ENCODE measurements around the gene MT1H.
"Not testable (repeated sequence)": the region's sequence is repeated elsewhere in the genome, so short reads cannot be mapped to it uniquely, and the experiment has no call there.

The MT1H gene

GRCh38 chr16:56669005-56669839 is at the start of gene MT1H:
TSS of gene MT1H (plus strand) at chr16:56669814. CDS start at chr16:56669885, 71 bp downstream.
- DNase-seq (ENCODE audit: low spot score): no peak

DNA sequence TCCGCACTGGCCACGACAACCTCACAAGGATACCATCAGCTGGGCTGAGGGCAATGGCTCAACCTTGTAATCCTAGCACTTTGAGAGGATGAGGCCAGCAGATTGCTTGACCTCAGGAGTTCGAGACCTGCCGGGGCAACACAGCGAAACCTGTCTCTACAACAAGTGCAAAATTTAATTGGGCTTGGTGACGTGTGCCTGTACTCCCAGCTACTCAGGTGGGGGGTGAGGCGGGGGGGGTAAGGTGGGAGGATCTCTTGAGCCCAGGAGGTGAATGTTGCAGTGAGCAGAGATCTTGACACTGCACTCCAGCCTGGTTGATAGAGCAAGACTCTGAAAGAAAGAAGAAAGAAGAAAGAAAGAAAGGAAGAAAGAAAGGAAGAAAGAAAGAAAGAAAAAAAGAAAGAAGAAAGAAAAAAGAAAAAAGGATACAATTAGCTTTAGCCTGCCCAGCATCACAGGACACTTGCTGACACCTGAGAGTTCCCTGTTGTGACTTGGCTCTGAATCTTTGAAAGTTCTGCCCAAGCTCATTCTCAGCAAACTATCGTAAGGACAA is 49.2 kb upstream of the MT1H start:
- DNase-seq (ENCODE audit: low spot score): no peak

DNA sequence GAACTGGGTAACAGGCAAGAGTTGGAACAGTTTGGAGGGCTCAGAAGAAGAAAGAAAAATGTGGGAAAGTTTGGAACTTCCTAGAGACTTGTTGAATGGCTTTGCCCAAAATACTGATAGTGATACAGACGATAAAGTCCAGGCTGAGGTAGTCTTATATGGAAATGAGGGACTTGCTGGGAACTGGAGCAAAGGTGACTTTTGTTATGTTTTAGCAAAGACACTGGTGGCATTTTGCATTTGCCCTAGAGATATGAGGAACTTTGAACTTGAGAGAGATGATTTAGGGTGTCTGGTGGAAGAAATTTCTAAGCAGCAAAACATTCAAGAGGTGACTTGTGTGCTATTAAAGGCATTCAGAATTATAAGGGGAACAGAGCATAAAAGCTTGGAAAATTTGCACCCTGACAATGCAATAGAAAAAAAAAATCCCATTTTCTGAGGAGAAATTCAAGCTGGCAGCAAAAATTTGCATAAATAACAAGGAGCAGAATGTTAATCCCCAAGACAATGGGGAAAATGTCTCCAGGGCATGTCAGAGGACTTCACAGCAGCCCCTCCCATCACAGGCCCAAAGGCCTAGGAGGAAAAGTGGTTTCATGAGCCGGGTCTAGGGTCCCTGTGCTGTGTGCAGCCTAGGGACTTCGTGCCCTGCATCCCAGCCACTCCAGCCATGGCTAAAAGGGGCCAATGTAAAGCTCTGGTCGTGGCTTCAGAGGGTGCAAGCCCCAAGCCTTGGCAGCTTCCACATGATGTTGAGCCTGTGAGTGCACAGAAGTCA is 47.8 kb upstream of the MT1H start:
- DNase-seq (ENCODE audit: low spot score): not testable (repeated sequence)

DNA sequence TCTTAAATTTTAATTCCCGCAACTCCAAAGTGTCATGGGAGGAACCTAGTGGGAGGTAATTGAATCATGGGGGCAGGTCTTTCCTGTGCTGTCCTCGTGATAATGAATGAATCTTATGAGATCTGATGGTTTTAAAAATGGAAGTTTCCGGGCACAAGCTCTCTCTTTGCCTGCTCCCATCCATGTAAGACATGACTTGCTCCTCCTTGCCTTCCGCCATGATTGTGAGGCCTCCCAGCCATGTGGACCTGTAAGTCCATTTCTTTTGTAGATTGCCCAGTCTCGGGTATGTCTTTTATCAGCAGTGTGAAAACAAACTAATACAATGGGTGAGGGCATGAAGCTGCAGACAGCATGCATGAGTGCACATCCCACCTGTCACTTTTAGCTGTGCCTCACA is 46.4 kb upstream of the MT1H start:
- not testable (repeated sequence) for DNase-seq (ENCODE audit: low spot score)

DNA sequence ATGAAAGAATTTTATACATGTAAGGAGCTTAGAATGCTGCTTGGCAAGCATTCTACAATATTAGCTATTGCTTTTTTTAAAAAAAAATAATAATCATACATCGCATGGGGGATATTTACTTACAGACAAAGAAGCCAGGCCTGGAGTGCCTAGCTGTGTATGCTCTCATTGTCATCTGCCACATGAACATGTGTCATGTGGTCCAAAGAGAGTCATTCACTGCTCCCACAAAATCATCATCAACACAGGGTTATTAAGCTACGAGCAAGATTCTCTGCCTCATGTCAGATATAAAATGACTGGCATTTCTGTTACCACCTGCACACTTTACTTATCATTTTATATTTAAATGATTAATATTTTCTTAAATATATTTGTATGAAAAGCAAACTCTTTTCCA is 46.0 kb upstream of the MT1H start:
- no peak for DNase-seq (ENCODE audit: low spot score)

GRCh38 chr16:56625140-56625942 is 44.3 kb upstream of the MT1H start, which contains the start of gene MT1E:
TSS of gene MT1E (plus strand) at chr16:56625781. CDS start at chr16:56625852, 71 bp downstream.
- DNase-seq (ENCODE audit: low spot score): no peak

DNA sequence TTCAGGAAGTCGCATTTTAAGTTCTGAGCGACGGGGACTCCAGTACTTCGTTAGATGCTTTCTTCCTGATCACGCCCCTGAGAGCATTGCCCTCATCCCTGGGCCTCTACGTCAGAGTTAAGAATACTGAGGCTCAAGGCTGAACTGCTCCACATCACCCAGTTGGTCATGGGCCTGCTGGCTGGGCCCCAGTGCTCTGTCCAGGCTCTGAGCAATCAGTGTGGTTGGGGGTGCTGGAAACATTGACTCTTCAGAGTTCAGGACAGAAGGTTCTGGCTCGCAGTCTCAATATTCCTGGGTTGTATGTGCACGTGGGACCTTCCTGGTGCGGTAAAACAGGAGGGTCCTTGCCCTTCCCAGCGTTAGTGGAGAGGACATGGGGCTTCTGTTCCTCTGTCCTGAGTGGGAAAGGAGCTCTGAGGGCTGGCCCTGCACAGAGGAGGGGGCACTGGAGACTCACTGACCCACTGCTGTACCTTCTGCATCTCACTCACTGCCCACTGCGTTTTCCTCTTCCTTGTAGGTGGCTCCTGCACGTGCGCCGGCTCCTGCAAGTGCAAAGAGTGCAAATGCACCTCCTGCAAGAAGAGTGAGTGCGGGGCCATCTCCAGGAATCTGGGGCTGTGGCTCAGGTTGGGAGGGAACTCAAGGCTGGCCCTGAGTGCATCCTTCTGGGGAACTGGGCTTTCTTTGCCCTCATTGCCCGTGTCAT is 43.5 kb upstream of the MT1H start:
- DNase-seq (ENCODE audit: low spot score): no peak

DNA sequence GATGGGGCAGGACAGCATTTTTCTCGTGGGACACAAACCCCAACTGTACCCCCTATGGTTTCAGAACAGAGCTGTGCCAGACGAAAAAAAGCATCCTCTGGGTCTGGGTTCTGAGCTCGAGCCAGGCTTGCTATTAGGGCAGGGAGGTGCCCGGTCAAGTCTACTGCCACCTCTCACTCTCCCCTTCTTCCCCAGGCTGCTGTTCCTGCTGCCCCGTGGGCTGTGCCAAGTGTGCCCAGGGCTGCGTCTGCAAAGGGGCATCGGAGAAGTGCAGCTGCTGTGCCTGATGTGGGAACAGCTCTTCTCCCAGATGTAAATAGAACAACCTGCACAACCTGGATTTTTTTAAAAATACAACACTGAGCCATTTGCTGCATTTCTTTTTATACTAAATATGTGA is 42.9 kb upstream of the MT1H start:
- DNase-seq (ENCODE audit: low spot score): no peak

DNA sequence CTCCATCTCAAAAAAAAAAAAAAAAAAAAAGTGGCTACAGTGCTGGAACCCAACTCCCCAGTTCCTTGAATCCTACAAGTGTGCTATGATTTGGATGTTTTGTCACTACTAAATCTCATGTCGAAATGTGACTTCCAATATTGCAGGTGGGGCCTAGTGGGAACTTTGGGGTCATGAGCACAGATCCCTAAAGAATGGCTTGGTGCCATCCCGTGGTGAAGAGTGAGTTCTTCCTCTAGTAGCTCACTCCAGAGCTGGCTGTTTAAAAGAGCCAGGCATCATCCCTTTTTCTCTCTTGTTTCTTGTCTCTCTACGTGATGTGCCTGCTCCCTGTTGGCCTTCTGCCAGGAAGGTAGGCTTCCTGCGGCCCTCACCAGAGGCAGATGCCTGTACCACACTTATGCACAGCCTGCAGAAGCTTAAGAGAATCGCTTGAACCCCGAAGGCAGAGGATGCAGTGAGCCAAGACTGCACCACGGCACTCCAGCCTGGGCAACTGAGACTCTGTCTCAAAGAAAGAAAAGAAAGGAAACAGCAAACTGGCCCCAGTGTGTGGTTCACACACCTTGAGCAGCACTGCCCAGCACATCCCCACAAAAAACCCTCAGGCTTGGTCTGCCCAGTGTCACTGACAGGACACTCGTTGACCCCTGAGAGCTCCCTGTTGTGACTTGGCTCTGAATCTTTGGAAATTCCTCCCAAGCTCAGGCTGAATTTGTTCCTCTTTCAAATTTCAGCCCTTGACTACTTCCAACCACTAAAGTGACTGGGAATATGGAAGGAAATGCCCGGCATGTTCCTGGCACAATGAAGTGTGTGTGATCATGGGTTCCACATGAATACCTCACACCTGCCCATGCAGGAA is 40.9 kb upstream of the MT1H start:
- no peak for DNase-seq (ENCODE audit: low spot score)

- DNase-seq (ENCODE audit: low spot score): no peak
These were observed 40.1 kb upstream of the MT1H start for GRCh38 chr16:56629531-56629930.

GRCh38 chr16:56630134-56630533 is 39.5 kb upstream of the MT1H start:
- DNase-seq (ENCODE audit: low spot score): no peak

GRCh38 chr16:56631197-56631596 is 38.4 kb upstream of the MT1H start:
- DNase-seq (ENCODE audit: low spot score): no peak

DNA sequence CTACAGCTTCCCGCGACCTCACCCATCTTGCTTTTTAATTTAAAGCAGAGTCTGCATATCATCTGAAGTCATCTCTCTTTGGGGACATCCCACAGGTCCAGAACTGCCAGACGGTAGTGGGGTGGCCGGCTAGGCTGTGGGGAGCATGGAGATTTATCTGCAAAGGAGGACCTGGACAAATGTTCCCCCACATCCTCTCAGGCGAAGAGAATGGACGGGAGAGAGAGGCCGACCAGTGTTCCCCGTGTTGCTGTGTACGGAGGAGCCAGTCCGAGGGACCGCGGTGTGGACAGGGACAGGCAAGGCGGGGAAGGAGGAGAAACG is 37.8 kb upstream of the MT1H start:
- DNase-seq (ENCODE audit: low spot score): no peak

DNA sequence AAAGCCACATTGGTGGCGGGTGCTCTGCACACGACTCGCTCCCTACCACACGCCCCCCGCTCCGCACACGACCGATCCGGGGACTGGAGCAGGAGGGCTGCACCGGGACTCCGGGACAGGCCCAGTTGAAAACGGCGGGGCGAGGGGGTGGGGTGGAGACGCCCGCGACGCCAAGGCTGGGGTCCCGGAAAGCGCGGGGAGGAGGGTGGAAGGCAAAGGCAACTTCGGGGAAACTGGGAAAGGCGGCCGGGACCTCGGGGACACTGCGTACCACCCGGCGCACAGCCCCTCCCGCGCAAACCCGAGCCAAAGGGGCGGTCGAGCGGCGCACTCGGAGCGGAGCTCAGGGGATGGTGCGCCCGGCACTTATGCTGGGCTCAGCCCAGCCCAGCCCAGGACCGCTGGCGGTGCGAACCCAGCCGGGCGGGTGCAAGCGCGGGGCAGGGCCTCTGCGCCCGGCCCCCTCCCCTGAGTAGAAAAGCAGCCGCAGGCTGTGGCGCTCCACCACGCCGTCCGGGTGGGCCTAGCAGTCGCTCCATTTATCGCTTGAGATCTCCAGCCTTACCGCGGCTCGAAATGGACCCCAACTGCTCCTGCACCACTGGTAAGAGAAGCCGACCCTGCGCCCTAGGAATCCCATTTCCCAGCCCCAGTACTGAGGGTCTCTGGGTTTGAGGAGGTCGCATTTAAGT is 37.3 kb upstream of the MT1H start, which contains the start of gene MT1M:
Gene MT1M (plus strand): TSS at position 504 of the 692 bp plus-strand sequence. CDS start 73 bp downstream, at position 577.
- DNase-seq (ENCODE audit: low spot score): no peak

GRCh38 chr16:56632848-56633365 is 36.7 kb upstream of the MT1H start:
- no peak for DNase-seq (ENCODE audit: low spot score)

GRCh38 chr16:56633535-56633934 is 36.1 kb upstream of the MT1H start:
- DNase-seq (ENCODE audit: low spot score): no peak

GRCh38 chr16:56634715-56635440 is 34.7 kb upstream of the MT1H start:
- DNase-seq (ENCODE audit: low spot score): no peak

DNA sequence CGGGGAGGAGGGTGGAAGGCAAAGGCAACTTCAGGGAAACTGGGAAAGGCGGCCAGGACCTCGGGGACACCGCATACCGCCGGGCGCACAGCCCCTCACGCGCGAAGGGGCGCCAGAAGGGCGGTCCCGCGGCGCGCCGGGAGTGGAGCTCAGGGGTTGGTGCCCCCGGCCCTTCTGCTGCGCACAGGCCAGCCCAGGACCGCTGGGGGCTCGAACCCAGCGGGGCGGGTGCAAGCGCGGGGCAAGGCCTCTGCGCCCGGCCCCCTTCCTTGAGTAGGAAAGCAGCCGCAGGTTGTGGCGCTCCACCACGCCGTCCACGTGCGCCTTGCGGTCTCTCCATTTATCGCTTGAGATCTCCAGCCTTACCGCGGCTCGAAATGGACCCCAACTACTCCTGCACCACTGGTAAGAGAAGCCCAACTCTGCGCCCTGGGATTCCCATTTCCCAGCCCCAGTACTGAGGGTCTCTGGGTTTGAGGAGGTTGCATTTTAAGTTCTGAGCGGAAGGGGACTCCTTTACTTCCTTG is 34.1 kb upstream of the MT1H start:
- DNase-seq (ENCODE audit: low spot score): no peak

All from left forelimb (tissue), 1 donor.